Measurements from ENCODE around the gene NMRAL1.

The NMRAL1 gene

DNA sequence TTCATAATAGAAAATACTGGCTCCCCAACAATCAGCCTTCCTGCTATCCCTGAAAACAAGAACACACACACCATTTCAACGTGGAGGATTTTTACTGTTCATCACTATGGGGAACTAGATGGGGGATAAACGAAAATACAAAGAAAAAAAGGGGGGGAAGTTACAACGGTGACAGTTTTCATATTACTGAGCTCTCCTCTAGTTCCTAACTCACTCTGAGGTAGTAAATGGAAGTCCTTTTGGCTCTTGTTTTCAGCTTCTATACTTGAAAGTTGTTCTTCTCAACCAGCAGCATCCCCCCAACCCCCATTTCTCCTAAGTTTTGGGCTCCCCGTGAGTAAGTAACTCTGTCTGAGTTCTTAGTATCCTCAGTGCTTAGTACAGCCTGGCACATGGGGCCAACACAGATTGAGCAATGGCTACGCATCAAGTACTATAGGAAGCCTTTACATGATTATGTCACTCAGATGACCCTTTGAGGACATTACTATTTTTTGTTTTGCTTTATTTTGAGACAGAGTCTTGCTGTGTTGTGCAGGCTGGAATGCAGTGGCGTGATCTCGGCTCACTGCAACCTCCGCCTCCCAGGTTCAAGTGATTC is 53.8 kb downstream of the NMRAL1 start:
- no peak for DNase-seq (ENCODE audit: low spot score)
- TF ChIP-seq, protein P1, sequence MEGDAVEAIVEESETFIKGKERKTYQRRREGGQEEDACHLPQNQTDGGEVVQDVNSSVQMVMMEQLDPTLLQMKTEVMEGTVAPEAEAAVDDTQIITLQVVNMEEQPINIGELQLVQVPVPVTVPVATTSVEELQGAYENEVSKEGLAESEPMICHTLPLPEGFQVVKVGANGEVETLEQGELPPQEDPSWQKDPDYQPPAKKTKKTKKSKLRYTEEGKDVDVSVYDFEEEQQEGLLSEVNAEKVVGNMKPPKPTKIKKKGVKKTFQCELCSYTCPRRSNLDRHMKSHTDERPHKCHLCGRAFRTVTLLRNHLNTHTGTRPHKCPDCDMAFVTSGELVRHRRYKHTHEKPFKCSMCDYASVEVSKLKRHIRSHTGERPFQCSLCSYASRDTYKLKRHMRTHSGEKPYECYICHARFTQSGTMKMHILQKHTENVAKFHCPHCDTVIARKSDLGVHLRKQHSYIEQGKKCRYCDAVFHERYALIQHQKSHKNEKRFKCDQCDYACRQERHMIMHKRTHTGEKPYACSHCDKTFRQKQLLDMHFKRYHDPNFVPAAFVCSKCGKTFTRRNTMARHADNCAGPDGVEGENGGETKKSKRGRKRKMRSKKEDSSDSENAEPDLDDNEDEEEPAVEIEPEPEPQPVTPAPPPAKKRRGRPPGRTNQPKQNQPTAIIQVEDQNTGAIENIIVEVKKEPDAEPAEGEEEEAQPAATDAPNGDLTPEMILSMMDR (IDR thresholded peaks at IDR 0.05; ENCODE audit: borderline replicate concordance, control extremely low read depth, extremely low read depth, insufficient read depth, missing control alignments): no peak
- in situ Hi-C loops (cut with MboI; ENCODE audit: low sequenced_read_pairs, unreplicated experiment): no loop called here

DNA sequence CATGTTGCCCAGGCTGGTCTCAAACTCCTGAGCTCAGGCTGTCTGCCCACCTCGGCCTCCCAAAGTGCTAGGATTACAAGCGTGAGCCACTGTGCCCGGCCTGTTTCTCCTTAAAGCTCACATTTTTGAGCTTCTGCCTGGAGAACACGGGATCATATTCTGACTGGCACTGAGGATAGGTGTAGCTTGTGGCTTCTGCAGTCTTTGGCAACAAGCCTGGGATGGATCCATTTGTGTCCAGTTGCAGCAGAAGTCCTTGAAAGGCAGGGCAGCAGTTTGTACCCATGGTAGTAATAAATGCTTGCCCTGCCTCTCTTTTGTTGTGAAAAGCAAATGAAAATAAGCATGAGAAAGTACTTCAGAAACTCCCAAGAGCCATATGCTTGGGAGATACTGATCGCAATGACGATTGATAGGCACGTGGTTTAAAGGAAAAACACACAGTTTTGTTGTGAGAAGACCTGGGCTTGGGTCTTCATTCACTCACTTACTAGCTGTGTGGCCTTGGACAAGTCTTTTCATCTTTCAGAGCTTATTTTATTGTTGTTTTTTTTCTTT is 54.9 kb downstream of the NMRAL1 start:
- no peak for DNase-seq (ENCODE audit: low spot score)
- in situ Hi-C loops (cut with MboI; ENCODE audit: low sequenced_read_pairs, unreplicated experiment): no loop called here
- TF ChIP-seq, protein P1 (IDR thresholded peaks at IDR 0.05; ENCODE audit: borderline replicate concordance, control extremely low read depth, extremely low read depth, insufficient read depth, missing control alignments): no peak

GRCh38 chr16:4416200-4417032 is 58.0 kb downstream of the NMRAL1 start, which contains the start of gene CORO7:
Gene CORO7 (minus strand): TSS chr16:4416596. CDS start chr16:4416518, 78 bp downstream.
- DNase-seq (ENCODE audit: low spot score): peak; percentile 97
- in situ Hi-C loops (cut with MboI; ENCODE audit: low sequenced_read_pairs, unreplicated experiment): no loop called here

GRCh38 chr16:4415538-4416199 is 58.8 kb downstream of the NMRAL1 start:
- peak; percentile 53 for DNase-seq (ENCODE audit: low spot score)
- TF ChIP-seq, protein P1 (IDR thresholded peaks at IDR 0.05; ENCODE audit: borderline replicate concordance, control extremely low read depth, extremely low read depth, insufficient read depth, missing control alignments): peak; percentile 10
- in situ Hi-C loops (cut with MboI; ENCODE audit: low sequenced_read_pairs, unreplicated experiment): no loop called here

More at GRCh38 chr16:4416200-4417032, 58.0 kb downstream of the NMRAL1 start, which contains the start of gene CORO7:
- TF ChIP-seq, protein P1 (IDR thresholded peaks at IDR 0.05; ENCODE audit: borderline replicate concordance, control extremely low read depth, extremely low read depth, insufficient read depth, missing control alignments): no peak

GRCh38 chr16:4414187-4414917 is 60.1 kb downstream of the NMRAL1 start:
- DNase-seq (ENCODE audit: low spot score): peak; percentile 88
- TF ChIP-seq, protein P1 (IDR thresholded peaks at IDR 0.05; ENCODE audit: borderline replicate concordance, control extremely low read depth, extremely low read depth, insufficient read depth, missing control alignments): no peak
- in situ Hi-C loops (cut with MboI; ENCODE audit: low sequenced_read_pairs, unreplicated experiment): no loop called here

Measured in GM13976 (cell line).